GM12878 (cell line): ENCODE measurements around the gene COL1A2. TPM values are rescaled to one million over a fixed set of nuclear protein-coding genes. Genes with fewer than 3 reads are reported as not detected.

Experiments used
- ATAC-seq: fragments of 200-7000 bp; cut with Tn5 transposase; 3 replicates; pipeline ENCODE4 v1.9.1; 2020; ENCODE audit warnings: mild to moderate bottlenecking, moderate library complexity
- BruUV-seq: library from RNA; stranded (reverse); fragments of 400-500 nt; replicated peaks from 2 replicates; lab custom pipeline; 2021; lab: Mats Ljungman, UMichigan
- CTCF ChIA-PET: fragments of 300-600 bp; sonication (Branson Sonifier 250); formaldehyde crosslinking; extraction: SDS; loops from one replicate; lab custom pipeline; 2021; ENCODE audit warnings: inconsistent platforms; lab: Yijun Ruan, JAX
- POLR2A ChIA-PET: fragments of 350-600 bp; formaldehyde crosslinking; extraction: SDS; loops from one replicate; lab custom pipeline; 2021; ENCODE audit warnings: inconsistent platforms; lab: Charles Lee
- RAD21 ChIA-PET: fragments of 300-600 bp; sonication (Branson Sonifier 250); formaldehyde crosslinking; loops from one replicate; lab custom pipeline; 2023; ENCODE audit warnings: antibody characterized with exemption; ENCODE audit not compliant: unreplicated experiment; lab: Charles Lee
- SMC1A ChIA-PET: fragments of 300-600 bp; sonication (Branson Sonifier 250); formaldehyde crosslinking; loops from one replicate; lab custom pipeline; 2023; ENCODE audit not compliant: unreplicated experiment, uncharacterized antibody; lab: Charles Lee
- DNase-seq: peaks from one replicate; pipeline ENCODE4 v3.0.0-alpha.2; 2011; ENCODE audit warnings: low read depth, low spot score
- FAIRE-seq: peaks from 3 replicates; lab custom pipeline; 2011; peaks lifted over from hg19 to GRCh38; lab: Jason Lieb, UNC
- H2AFZ ChIP-seq: 2 replicates; pipeline ENCODE4 v1.6.0; 2011; ENCODE audit warnings: low read depth, low read length, control low read depth; ENCODE audit not compliant: control insufficient read depth
- H3K27ac ChIP-seq: 2 replicates; pipeline ENCODE4 v1.5.1; 2011; ENCODE audit warnings: control low read depth; ENCODE audit not compliant: control insufficient read depth, insufficient read depth
- H3K27me3 ChIP-seq, 2 experiments: replicated peaks in 1 of 2; 2 replicates each; pipeline versions ENCODE4 v1.6.0 to v1.6.1; 2011; ENCODE audit warnings: low read length in 1 of 2; ENCODE audit not compliant: control insufficient read depth in 2 of 2, insufficient read depth in 2 of 2
- H3K36me3 ChIP-seq, 2 experiments: 2 replicates each; pipeline ENCODE4 v1.5.1; 2011; ENCODE audit warnings: low read length in 1 of 2; ENCODE audit not compliant: control insufficient read depth in 2 of 2, insufficient read depth in 2 of 2
- H3K4me1 ChIP-seq: 2 replicates; pipeline ENCODE4 v1.6.1; 2011; ENCODE audit warnings: mild to moderate bottlenecking, low read length, moderate library complexity, mixed read lengths; ENCODE audit not compliant: control insufficient read depth, insufficient read depth
- H3K4me2 ChIP-seq: 2 replicates; pipeline ENCODE4 v1.6.0; 2011; ENCODE audit warnings: control low read depth; ENCODE audit not compliant: control insufficient read depth, insufficient read depth
- H3K4me3 ChIP-seq: fragments of 200-600 bp; sonication (generic); 2 replicates; pipeline ENCODE4 v1.5.1; 2016
- H3K79me2 ChIP-seq: 2 replicates; pipeline ENCODE4 v1.6.0; 2011; ENCODE audit warnings: low read length; ENCODE audit not compliant: control insufficient read depth, insufficient read depth
- H3K9ac ChIP-seq: 2 replicates; pipeline ENCODE4 v1.8.0; 2011; ENCODE audit warnings: low read length, control low read depth, mixed read lengths; ENCODE audit not compliant: control insufficient read depth, insufficient read depth
- H3K9me3 ChIP-seq: replicated peaks from 3 replicates; pipeline ENCODE4 v1.5.1; 2011; ENCODE audit warnings: mild to moderate bottlenecking, low read length; ENCODE audit not compliant: control insufficient read depth, insufficient read depth
- H4K20me1 ChIP-seq: 2 replicates; pipeline ENCODE4 v1.6.0; 2011; ENCODE audit not compliant: control insufficient read depth, insufficient read depth
- ASH2L ChIP-seq: fragments of 300-600, 200-600 bp; sonication (generic); IDR thresholded peaks from 2 replicates; pipeline ENCODE4 v1.6.1; 2017; ENCODE audit warnings: low read depth, mild to moderate bottlenecking, borderline replicate concordance
- EED ChIP-seq: sonication (generic); IDR thresholded peaks from 2 replicates; pipeline ENCODE4 v1.6.1; 2016; ENCODE audit warnings: antibody characterized with exemption, low read depth
- EGR1 ChIP-seq, 2 experiments: IDR thresholded peaks; 1 replicate in 1 of 2; 2 replicates in 1 of 2; pipeline ENCODE4 v1.6.1; 2011 to 2012; ENCODE audit warnings: low read depth in 2 of 2, low read length in 2 of 2, borderline replicate concordance in 1 of 2, mild to moderate bottlenecking in 1 of 2, moderate library complexity in 1 of 2
- FOXK2 ChIP-seq: fragments of 450-650 bp; IDR thresholded peaks from 2 replicates; pipeline ENCODE4 v1.6.1; 2017; ENCODE audit warnings: mild to moderate bottlenecking, moderate library complexity
- HDAC6 ChIP-seq: fragments of 200-600 bp; sonication (generic); IDR thresholded peaks from one replicate; pipeline ENCODE4 v1.8.0; 2017; ENCODE audit warnings: antibody characterized with exemption; ENCODE audit not compliant: unreplicated experiment
- IRF4 ChIP-seq: IDR thresholded peaks from 2 replicates; pipeline ENCODE4 v1.6.1; 2011; ENCODE audit warnings: low read depth, low read length
- RAD51 ChIP-seq: fragments of 450-650 bp; IDR thresholded peaks from 2 replicates; pipeline ENCODE4 v1.6.1; 2016; ENCODE audit warnings: moderate library complexity, mild to moderate bottlenecking, inconsistent platforms
- RB1 ChIP-seq: fragments of 450-650 bp; formaldehyde crosslinking; IDR thresholded peaks from 2 replicates; pipeline ENCODE4 v1.6.1; 2017; ENCODE audit warnings: mild to moderate bottlenecking, borderline replicate concordance
- SMC3 ChIP-seq: IDR thresholded peaks from 2 replicates; pipeline ENCODE4 v1.6.1; 2011; ENCODE audit warnings: low read length, improper control_type of control experiment, borderline replicate concordance
- YY1 ChIP-seq: IDR thresholded peaks from 2 replicates; pipeline ENCODE4 v1.6.1; 2011; ENCODE audit warnings: low read depth, mild to moderate bottlenecking, low read length
- ZNF217 ChIP-seq: fragments of 450-650 bp; IDR thresholded peaks from 2 replicates; pipeline ENCODE4 v1.6.1; 2017; ENCODE audit warnings: antibody characterized with exemption, mild to moderate bottlenecking
- WGBS: methylation state at CpG from one replicate; pipeline ENCODE4 v1.1.6; 2016; ENCODE audit warnings: low lambda C conversion rate; ENCODE audit not compliant: insufficient replicate concordance, insufficient coverage; ENCODE audit errors: missing lambda C conversion rate; 5-methylcytosine and 5-hydroxymethylcytosine counted together
- in situ Hi-C: fragments of 300-500 bp; cut with MboI; formaldehyde crosslinking; loops from 9 replicates; pipeline ENCODE4 v1.14.3; 2018; ENCODE audit warnings: mixed read lengths
- intact Hi-C: fragments of 100-400 bp; cut with micrococcal nuclease; formaldehyde crosslinking; loops from one replicate; pipeline ENCODE4 v1.14.2; 2022; ENCODE audit not compliant: unreplicated experiment
- polyA plus RNA-seq, 11 experiments: library from polyadenylated mRNA; depleted of rRNA in 4 of 11; unstranded in 6 of 11; stranded (reverse) in 5 of 11; fragments of >200 nt; fragmentation: Nextera tagmentation in 4 of 11; fragmentation: Illumina TruSeq in 1 of 11; extraction: Ambion mirVana in 4 of 11; extraction: Trizol in 1 of 11; gene quantifications; 1 replicate in 1 of 11; 2 replicates in 10 of 11; pipeline versions ENCODE4 v1.2.1 to v1.2.3, GENCODE V29; 2011 to 2016; ENCODE audit warnings: inconsistent platforms in 2 of 11, missing spikeins in 2 of 11, low read depth in 1 of 11
- total RNA-seq, 4 experiments: library from RNA; depleted of rRNA in 3 of 4; stranded (reverse); fragments of >200 nt in 3 of 4; fragmentation: Illumina TruSeq in 1 of 4; extraction: Trizol in 1 of 4; gene quantifications; 2 replicates each; pipeline versions ENCODE4 v1.2.1 to v1.2.3, GENCODE V29; 2013 to 2021
- TF ChIP-seq, protein P1 (sequence below): fragments of 450-650 bp; IDR thresholded peaks from 2 replicates; pipeline ENCODE4 v1.6.1; 2014; ENCODE audit warnings: mild to moderate bottlenecking
- TF ChIP-seq, protein P2 (sequence below): fragments of 450-650 bp; IDR thresholded peaks from 2 replicates; pipeline ENCODE4 v1.6.1; 2018; ENCODE audit warnings: mild to moderate bottlenecking, low read depth, moderate library complexity; ENCODE audit not compliant: partially characterized antibody
- TF ChIP-seq, protein P3 (sequence below): fragments of 450-650 bp; IDR thresholded peaks from 2 replicates; pipeline ENCODE4 v1.6.1; 2017; ENCODE audit warnings: low read depth, mild to moderate bottlenecking, moderate library complexity
- TF ChIP-seq, protein P4 (sequence below): IDR thresholded peaks from 2 replicates; pipeline ENCODE4 v1.6.1; 2012; ENCODE audit warnings: low read depth, low read length, improper control_type of control experiment

The COL1A2 gene
- total and polyA plus RNA-seq, 10 of the 15 experiments (the other 5 are each of a cell fraction or from before 2014, with no cell fraction given) = 0.03 to 2.5 (median 0.76) TPM; not detected in 4

DNA sequence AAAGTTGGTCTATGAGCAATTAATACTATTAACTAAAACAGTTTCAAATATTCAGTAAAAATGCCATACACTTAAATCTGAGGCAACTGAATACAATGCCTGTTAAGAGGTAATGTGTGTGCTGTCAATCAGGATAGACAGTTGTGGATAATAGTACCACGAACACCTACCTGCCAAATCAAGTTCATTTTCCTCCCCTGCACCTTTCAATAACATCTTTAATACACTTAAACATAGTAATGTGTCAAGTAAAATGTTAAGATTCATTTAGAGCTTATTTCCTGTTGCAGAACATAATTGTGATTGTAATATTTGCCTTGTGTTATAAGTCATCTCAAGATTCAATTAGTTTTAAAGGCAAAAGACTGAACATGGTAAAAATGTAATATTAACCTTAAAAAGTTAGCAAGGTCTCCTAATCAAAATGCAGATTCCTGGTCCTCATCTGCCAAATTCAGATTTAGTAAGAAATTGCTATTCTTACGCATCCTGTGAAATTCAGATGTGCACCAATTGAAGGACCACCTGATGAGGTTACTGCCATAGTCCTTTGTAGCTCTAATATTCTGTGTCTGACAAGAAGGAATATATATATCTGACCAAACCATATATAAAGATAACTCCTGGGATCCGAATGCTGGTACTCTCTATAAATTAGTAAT is 37.1 kb downstream of the COL1A2 start:
- no peak overlapping the region for H3K27ac ChIP-seq
- H3K9ac ChIP-seq = no peak overlapping the region
- no peak overlapping the region for H3K4me3 ChIP-seq
- no TSS peak for BruUV-seq
- no peak overlapping the region for H3K4me2 ChIP-seq
- ChIA-PET RAD21 (no interaction called here), CTCF (interaction anchor here (1.3 kb wide), 2 partner anchors 13 to 633 kb away, joined by 3 read pairs; no protein-coding TSS in a partner anchor), POLR2A (no interaction called here), SMC1A (no interaction called here)
- in situ Hi-C loops (loop anchor here (25.0 kb wide), 1 partner anchor 1256 kb away; no protein-coding TSS in a partner anchor), intact Hi-C loops (no loop called here)
- ATAC-seq (no peak), FAIRE-seq (no peak), DNase-seq (no peak)
- no peaks in the 10 kb centered on the region for H3K9me3 ChIP-seq
- TF ChIP-seq EGR1 (IDR thresholded peaks at IDR 0.05; ENCODE audit: borderline replicate concordance in 1 of 2, low read depth in 2 of 2, low read length in 2 of 2) (no peak), IRF4 (no peak), ASH2L (no peak), SMC3 (no peak), FOXK2 (no peak), HDAC6 (no peak), EED (no peak), RAD51 (no peak), ZNF217 (no peak), YY1 (no peak), RB1 (no peak)
- TF ChIP-seq, protein P1, sequence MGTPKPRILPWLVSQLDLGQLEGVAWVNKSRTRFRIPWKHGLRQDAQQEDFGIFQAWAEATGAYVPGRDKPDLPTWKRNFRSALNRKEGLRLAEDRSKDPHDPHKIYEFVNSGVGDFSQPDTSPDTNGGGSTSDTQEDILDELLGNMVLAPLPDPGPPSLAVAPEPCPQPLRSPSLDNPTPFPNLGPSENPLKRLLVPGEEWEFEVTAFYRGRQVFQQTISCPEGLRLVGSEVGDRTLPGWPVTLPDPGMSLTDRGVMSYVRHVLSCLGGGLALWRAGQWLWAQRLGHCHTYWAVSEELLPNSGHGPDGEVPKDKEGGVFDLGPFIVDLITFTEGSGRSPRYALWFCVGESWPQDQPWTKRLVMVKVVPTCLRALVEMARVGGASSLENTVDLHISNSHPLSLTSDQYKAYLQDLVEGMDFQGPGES = no peak
- TF ChIP-seq, protein P2, sequence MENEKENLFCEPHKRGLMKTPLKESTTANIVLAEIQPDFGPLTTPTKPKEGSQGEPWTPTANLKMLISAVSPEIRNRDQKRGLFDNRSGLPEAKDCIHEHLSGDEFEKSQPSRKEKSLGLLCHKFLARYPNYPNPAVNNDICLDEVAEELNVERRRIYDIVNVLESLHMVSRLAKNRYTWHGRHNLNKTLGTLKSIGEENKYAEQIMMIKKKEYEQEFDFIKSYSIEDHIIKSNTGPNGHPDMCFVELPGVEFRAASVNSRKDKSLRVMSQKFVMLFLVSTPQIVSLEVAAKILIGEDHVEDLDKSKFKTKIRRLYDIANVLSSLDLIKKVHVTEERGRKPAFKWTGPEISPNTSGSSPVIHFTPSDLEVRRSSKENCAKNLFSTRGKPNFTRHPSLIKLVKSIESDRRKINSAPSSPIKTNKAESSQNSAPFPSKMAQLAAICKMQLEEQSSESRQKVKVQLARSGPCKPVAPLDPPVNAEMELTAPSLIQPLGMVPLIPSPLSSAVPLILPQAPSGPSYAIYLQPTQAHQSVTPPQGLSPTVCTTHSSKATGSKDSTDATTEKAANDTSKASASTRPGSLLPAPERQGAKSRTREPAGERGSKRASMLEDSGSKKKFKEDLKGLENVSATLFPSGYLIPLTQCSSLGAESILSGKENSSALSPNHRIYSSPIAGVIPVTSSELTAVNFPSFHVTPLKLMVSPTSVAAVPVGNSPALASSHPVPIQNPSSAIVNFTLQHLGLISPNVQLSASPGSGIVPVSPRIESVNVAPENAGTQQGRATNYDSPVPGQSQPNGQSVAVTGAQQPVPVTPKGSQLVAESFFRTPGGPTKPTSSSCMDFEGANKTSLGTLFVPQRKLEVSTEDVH = no peak
- TF ChIP-seq, protein P3, sequence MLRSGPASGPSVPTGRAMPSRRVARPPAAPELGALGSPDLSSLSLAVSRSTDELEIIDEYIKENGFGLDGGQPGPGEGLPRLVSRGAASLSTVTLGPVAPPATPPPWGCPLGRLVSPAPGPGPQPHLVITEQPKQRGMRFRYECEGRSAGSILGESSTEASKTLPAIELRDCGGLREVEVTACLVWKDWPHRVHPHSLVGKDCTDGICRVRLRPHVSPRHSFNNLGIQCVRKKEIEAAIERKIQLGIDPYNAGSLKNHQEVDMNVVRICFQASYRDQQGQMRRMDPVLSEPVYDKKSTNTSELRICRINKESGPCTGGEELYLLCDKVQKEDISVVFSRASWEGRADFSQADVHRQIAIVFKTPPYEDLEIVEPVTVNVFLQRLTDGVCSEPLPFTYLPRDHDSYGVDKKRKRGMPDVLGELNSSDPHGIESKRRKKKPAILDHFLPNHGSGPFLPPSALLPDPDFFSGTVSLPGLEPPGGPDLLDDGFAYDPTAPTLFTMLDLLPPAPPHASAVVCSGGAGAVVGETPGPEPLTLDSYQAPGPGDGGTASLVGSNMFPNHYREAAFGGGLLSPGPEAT = no peak
- TF ChIP-seq, protein P4, sequence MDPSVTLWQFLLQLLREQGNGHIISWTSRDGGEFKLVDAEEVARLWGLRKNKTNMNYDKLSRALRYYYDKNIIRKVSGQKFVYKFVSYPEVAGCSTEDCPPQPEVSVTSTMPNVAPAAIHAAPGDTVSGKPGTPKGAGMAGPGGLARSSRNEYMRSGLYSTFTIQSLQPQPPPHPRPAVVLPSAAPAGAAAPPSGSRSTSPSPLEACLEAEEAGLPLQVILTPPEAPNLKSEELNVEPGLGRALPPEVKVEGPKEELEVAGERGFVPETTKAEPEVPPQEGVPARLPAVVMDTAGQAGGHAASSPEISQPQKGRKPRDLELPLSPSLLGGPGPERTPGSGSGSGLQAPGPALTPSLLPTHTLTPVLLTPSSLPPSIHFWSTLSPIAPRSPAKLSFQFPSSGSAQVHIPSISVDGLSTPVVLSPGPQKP = no peak
- no peaks in the 10 kb centered on the region for H3K27me3 ChIP-seq
- no peaks in the 10 kb centered on the region for H4K20me1 ChIP-seq
- 47% methylated on average over 3 of the region's 3 CpGs for WGBS
- H2AFZ ChIP-seq = no peak overlapping the region
- no peaks in the 10 kb centered on the region for H3K36me3 ChIP-seq
- no peaks in the 10 kb centered on the region for H3K79me2 ChIP-seq
- H3K4me1 ChIP-seq = no peaks in the 10 kb centered on the region
